Smooth muscle cell of bladder (primary cell): ENCODE data around the gene FAM236A. TPM values are rescaled to one million over a fixed set of nuclear protein-coding genes. Genes with fewer than 3 reads are reported as not detected.

Experiments used
- total RNA-seq: library from RNA; depleted of rRNA; stranded (reverse); fragments of >200 nt; gene quantifications from 2 replicates; pipeline ENCODE4 v1.2.3, GENCODE V29; 2014

Gene FAM236A
- not detected in 2 replicates for total RNA-seq

GRCh38 chrX:72937906-72938305 is at the start of gene FAM236A:
Gene FAM236A, plus strand, starts transcription at chrX:72938206. Its CDS starts 57 bp downstream, at chrX:72938263.

GRCh38 chrX:72912315-72912714 is 25.7 kb upstream of the FAM236A start, which contains the start of gene FAM236C:
Gene FAM236C, plus strand, starts transcription at chrX:72912615. Its CDS starts 100 bp downstream, at chrX:72912715.

GRCh38 chrX:72943819-72944169 is 5.8 kb downstream of the FAM236A start, which contains the start of gene DMRTC1:
Gene DMRTC1, minus strand, starts transcription at chrX:72943837. Its CDS starts 68,143 bp downstream, at chrX:72875694.

Other genes with a start within 250 kb of the FAM236A start
- gene PHKA1, start 223.9 kb upstream of the FAM236A start, total RNA-seq = 3.6 and 5.1 TPM in 2 replicates
- not detected in 2 replicates for gene DMRTC1B, start 161.3 kb upstream of the FAM236A start, total RNA-seq
- not detected in 2 replicates for gene FAM236B, start 155.5 kb upstream of the FAM236A start, total RNA-seq
- not detected in 2 replicates for gene FAM236D, start 130.0 kb upstream of the FAM236A start, total RNA-seq
- gene FAM236C, start 25.6 kb upstream of the FAM236A start, total RNA-seq = not detected in 2 replicates
- not detected in 2 replicates for gene DMRTC1, start 5.6 kb downstream of the FAM236A start, total RNA-seq
- not detected in 2 replicates for gene PABPC1L2B, start 64.7 kb downstream of the FAM236A start, total RNA-seq
- gene PABPC1L2A, start 141.3 kb downstream of the FAM236A start, total RNA-seq = not detected in 2 replicates